ENCODE results near the gene UQCRC2. TPM values are rescaled to one million over a fixed set of nuclear protein-coding genes. Genes with fewer than 3 reads are reported as not detected.

Gene UQCRC2
- total RNA-seq, 1 experiment from 2014 or later, result 167 TPM

- Histone ChIP-seq H3K79me2 (ENCODE audit: low read length) (peaks cover 8% of the 10 kb centered on the region), H3K36me3 (ENCODE audit: insufficient read depth, low read length) (no peaks in the 10 kb centered on the region), H3K9me3 (ENCODE audit: low read length) (no peaks in the 10 kb centered on the region), H3K27ac (ENCODE audit: low read length) (no peak overlapping the region), H3K27me3 (ENCODE audit: low read length) (no peaks in the 10 kb centered on the region), H3K9me2 (replicated peaks; ENCODE audit: insufficient read depth, low read length) (no peaks in the 10 kb centered on the region), H4K20me1 (ENCODE audit: insufficient read depth, low read depth, low read length) (peaks cover 7% of the 10 kb centered on the region; the same call in 1 of the 2 replicates), H3K4me2 (ENCODE audit: low read depth, low read length, poor library complexity, severe bottlenecking) (no peak overlapping the region), H3K9ac (ENCODE audit: low read length) (no peak overlapping the region), H3K4me3 (ENCODE audit: low read length) (no peak overlapping the region), H3K4me1 (ENCODE audit: low read length) (peaks cover 10% of the 10 kb centered on the region), H2AFZ (ENCODE audit: low read length) (no peak overlapping the region)
- no peak for DNase-seq
These were observed 6.1 kb upstream of the UQCRC2 start for GRCh38 chr16:21946889-21947635.

GRCh38 chr16:21949713-21950260 is 3.4 kb upstream of the UQCRC2 start:
- no peaks in the 10 kb centered on the region for H3K27me3 ChIP-seq (ENCODE audit: low read length)
- H3K9me3 ChIP-seq (ENCODE audit: low read length), result no peaks in the 10 kb centered on the region
- no peak overlapping the region for H3K27ac ChIP-seq (ENCODE audit: low read length)
- DNase-seq, result no peak
- no peaks in the 10 kb centered on the region for H3K36me3 ChIP-seq (ENCODE audit: insufficient read depth, low read length)
- peaks cover 17% of the 10 kb centered on the region for H3K4me1 ChIP-seq (ENCODE audit: low read length)
- H4K20me1 ChIP-seq (ENCODE audit: insufficient read depth, low read depth, low read length), result peaks cover 9% of the 10 kb centered on the region; the same call in 1 of the 2 replicates
- no peaks in the 10 kb centered on the region for H3K9me2 ChIP-seq (replicated peaks; ENCODE audit: insufficient read depth, low read length)
- H3K4me2 ChIP-seq (ENCODE audit: low read depth, low read length, poor library complexity, severe bottlenecking), result no peak overlapping the region
- peaks cover 32% of the 10 kb centered on the region for H3K79me2 ChIP-seq (ENCODE audit: low read length)
- H3K9ac ChIP-seq (ENCODE audit: low read length), result no peak overlapping the region
- H2AFZ ChIP-seq (ENCODE audit: low read length), result no peak overlapping the region
- no peak overlapping the region for H3K4me3 ChIP-seq (ENCODE audit: low read length)

- no peak overlapping the region for H3K4me3 ChIP-seq (ENCODE audit: low read length)
- peak; percentile 68 for DNase-seq
- H3K4me2 ChIP-seq (ENCODE audit: low read depth, low read length, poor library complexity, severe bottlenecking), result peak overlapping the region; percentile 75
- no peak overlapping the region for H3K9ac ChIP-seq (ENCODE audit: low read length)
- no peak overlapping the region for H3K27ac ChIP-seq (ENCODE audit: low read length)
- no peaks in the 10 kb centered on the region for H3K9me3 ChIP-seq (ENCODE audit: low read length)
- no peaks in the 10 kb centered on the region for H3K27me3 ChIP-seq (ENCODE audit: low read length)
- H4K20me1 ChIP-seq (ENCODE audit: insufficient read depth, low read depth, low read length), result peaks cover 17% of the 10 kb centered on the region
- peaks cover 26% of the 10 kb centered on the region for H3K4me1 ChIP-seq (ENCODE audit: low read length)
- H3K79me2 ChIP-seq (ENCODE audit: low read length), result peaks cover 44% of the 10 kb centered on the region
- H2AFZ ChIP-seq (ENCODE audit: low read length), result no peak overlapping the region
- peaks cover 6% of the 10 kb centered on the region; the same call in 1 of the 2 replicates for H3K36me3 ChIP-seq (ENCODE audit: insufficient read depth, low read length)
- H3K9me2 ChIP-seq (replicated peaks; ENCODE audit: insufficient read depth, low read length), result no peaks in the 10 kb centered on the region
These were observed 2.2 kb upstream of the UQCRC2 start for GRCh38 chr16:21950782-21951521.

GRCh38 chr16:21952040-21952792 is 945 bp upstream of the UQCRC2 start:
- Histone ChIP-seq H2AFZ (ENCODE audit: low read length) (peak overlapping the region; percentile 91), H3K4me3 (ENCODE audit: low read length) (peak overlapping the region; percentile 93), H3K79me2 (ENCODE audit: low read length) (peaks cover 56% of the 10 kb centered on the region)

GRCh38 chr16:21953541-21953902 is 361 bp downstream of the UQCRC2 start:
- H3K4me2 ChIP-seq (ENCODE audit: low read depth, low read length, poor library complexity, severe bottlenecking), result peak overlapping the region; percentile 75
- peak overlapping the region; percentile 93 for H3K4me3 ChIP-seq (ENCODE audit: low read length)
- peak overlapping the region; percentile 95 for H3K9ac ChIP-seq (ENCODE audit: low read length)
- H3K9me2 ChIP-seq (replicated peaks; ENCODE audit: insufficient read depth, low read length), result no peaks in the 10 kb centered on the region
- H3K9me3 ChIP-seq (ENCODE audit: low read length), result no peaks in the 10 kb centered on the region
- H3K36me3 ChIP-seq (ENCODE audit: insufficient read depth, low read length), result peaks cover 24% of the 10 kb centered on the region; the same call in 1 of the 2 replicates
- peak overlapping the region; percentile 91; the same call in 1 of the 2 replicates for H2AFZ ChIP-seq (ENCODE audit: low read length)
- H3K79me2 ChIP-seq (ENCODE audit: low read length), result peaks cover 57% of the 10 kb centered on the region
- H3K4me1 ChIP-seq (ENCODE audit: low read length), result peaks cover 47% of the 10 kb centered on the region
- no peak for DNase-seq
- peaks cover 25% of the 10 kb centered on the region for H4K20me1 ChIP-seq (ENCODE audit: insufficient read depth, low read depth, low read length)
- H3K27ac ChIP-seq (ENCODE audit: low read length), result peak overlapping the region; percentile 77
- H3K27me3 ChIP-seq (ENCODE audit: low read length), result no peaks in the 10 kb centered on the region

More at GRCh38 chr16:21952040-21952792, 945 bp upstream of the UQCRC2 start:
- Histone ChIP-seq H3K9ac (ENCODE audit: low read length) (peak overlapping the region; percentile 95), H3K27me3 (ENCODE audit: low read length) (no peaks in the 10 kb centered on the region), H4K20me1 (ENCODE audit: insufficient read depth, low read depth, low read length) (peaks cover 21% of the 10 kb centered on the region), H3K27ac (ENCODE audit: low read length) (peak overlapping the region; percentile 77), H3K4me2 (ENCODE audit: low read depth, low read length, poor library complexity, severe bottlenecking) (peak overlapping the region; percentile 75), H3K4me1 (ENCODE audit: low read length) (peaks cover 38% of the 10 kb centered on the region), H3K9me3 (ENCODE audit: low read length) (no peaks in the 10 kb centered on the region), H3K36me3 (ENCODE audit: insufficient read depth, low read length) (peaks cover 11% of the 10 kb centered on the region; the same call in 1 of the 2 replicates), H3K9me2 (replicated peaks; ENCODE audit: insufficient read depth, low read length) (no peaks in the 10 kb centered on the region)
- peak; percentile 91 for DNase-seq

- Histone ChIP-seq H3K9me2 (replicated peaks; ENCODE audit: insufficient read depth, low read length) (no peaks in the 10 kb centered on the region), H3K4me1 (ENCODE audit: low read length) (peaks cover 37% of the 10 kb centered on the region), H3K9me3 (ENCODE audit: low read length) (no peaks in the 10 kb centered on the region), H3K27me3 (ENCODE audit: low read length) (no peaks in the 10 kb centered on the region), H2AFZ (ENCODE audit: low read length) (no peak overlapping the region), H4K20me1 (ENCODE audit: insufficient read depth, low read depth, low read length) (peaks cover 15% of the 10 kb centered on the region), H3K4me3 (ENCODE audit: low read length) (no peak overlapping the region), H3K9ac (ENCODE audit: low read length) (no peak overlapping the region), H3K4me2 (ENCODE audit: low read depth, low read length, poor library complexity, severe bottlenecking) (no peak overlapping the region), H3K36me3 (ENCODE audit: insufficient read depth, low read length) (peaks cover 59% of the 10 kb centered on the region), H3K27ac (ENCODE audit: low read length) (no peak overlapping the region), H3K79me2 (ENCODE audit: low read length) (peaks cover 44% of the 10 kb centered on the region)
- DNase-seq, result no peak
These were observed 4.7 kb downstream of the UQCRC2 start for GRCh38 chr16:21957714-21958346.

GRCh38 chr16:21959050-21959449 is 5.9 kb downstream of the UQCRC2 start:
- no peak for DNase-seq
- H3K27ac ChIP-seq (ENCODE audit: low read length), result no peak overlapping the region
- H3K27me3 ChIP-seq (ENCODE audit: low read length), result no peaks in the 10 kb centered on the region
- no peaks in the 10 kb centered on the region for H3K9me3 ChIP-seq (ENCODE audit: low read length)
- H3K9ac ChIP-seq (ENCODE audit: low read length), result no peak overlapping the region
- peaks cover 65% of the 10 kb centered on the region for H3K36me3 ChIP-seq (ENCODE audit: insufficient read depth, low read length)
- peaks cover 37% of the 10 kb centered on the region for H3K4me1 ChIP-seq (ENCODE audit: low read length)
- H4K20me1 ChIP-seq (ENCODE audit: insufficient read depth, low read depth, low read length), result peaks cover 15% of the 10 kb centered on the region
- H2AFZ ChIP-seq (ENCODE audit: low read length), result no peak overlapping the region
- peaks cover 35% of the 10 kb centered on the region for H3K79me2 ChIP-seq (ENCODE audit: low read length)
- H3K9me2 ChIP-seq (replicated peaks; ENCODE audit: insufficient read depth, low read length), result no peaks in the 10 kb centered on the region
- H3K4me2 ChIP-seq (ENCODE audit: low read depth, low read length, poor library complexity, severe bottlenecking), result no peak overlapping the region
- H3K4me3 ChIP-seq (ENCODE audit: low read length), result no peak overlapping the region
